Measurements from ENCODE around the gene THOP1.
A peak's percentile ranks its signal among the peaks of the same experiment; 100 is the strongest.

Gene THOP1

DNA sequence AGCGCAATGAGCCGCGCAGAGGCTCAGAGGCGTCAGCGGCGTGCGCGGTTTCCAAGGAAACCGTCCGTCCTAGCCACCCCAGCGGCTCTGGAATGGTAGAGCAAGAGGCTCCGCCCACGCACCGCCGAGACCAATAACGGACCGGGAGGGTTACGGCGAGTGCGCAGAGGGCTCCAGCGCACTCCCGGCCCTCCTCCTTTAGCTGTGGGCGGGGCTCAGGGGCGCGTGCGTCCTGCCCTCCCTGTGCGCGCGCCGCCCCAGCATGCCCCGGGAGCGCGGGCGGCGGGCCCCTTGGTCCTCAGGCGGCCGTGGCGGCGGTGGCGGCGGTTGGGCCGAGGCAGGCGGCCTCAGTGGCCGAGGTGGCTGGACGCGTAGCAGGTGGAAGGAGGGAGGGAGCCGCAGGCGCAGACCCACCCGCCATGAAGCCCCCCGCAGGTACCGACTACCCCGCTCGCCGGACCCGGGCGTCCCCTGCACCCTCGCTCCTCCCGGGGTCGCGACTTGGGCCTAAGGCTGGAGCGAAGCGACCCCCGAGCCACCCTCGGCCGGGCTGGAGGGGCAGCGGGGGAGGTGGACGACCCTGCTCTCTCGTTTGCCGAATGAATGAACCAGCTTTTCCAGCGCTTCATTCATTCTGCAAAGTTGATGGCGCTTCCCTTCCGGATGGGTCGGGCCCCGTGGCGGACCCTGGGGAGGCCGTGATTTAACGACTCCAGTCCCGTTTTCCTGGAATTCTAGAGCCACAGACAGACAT lies at the start of gene THOP1:
THOP1 (plus strand) TSS at position 260 of the 754 bp plus-strand sequence; CDS start at position 420, 160 bp downstream.
- peak; percentile 98 for DNase-seq

DNA sequence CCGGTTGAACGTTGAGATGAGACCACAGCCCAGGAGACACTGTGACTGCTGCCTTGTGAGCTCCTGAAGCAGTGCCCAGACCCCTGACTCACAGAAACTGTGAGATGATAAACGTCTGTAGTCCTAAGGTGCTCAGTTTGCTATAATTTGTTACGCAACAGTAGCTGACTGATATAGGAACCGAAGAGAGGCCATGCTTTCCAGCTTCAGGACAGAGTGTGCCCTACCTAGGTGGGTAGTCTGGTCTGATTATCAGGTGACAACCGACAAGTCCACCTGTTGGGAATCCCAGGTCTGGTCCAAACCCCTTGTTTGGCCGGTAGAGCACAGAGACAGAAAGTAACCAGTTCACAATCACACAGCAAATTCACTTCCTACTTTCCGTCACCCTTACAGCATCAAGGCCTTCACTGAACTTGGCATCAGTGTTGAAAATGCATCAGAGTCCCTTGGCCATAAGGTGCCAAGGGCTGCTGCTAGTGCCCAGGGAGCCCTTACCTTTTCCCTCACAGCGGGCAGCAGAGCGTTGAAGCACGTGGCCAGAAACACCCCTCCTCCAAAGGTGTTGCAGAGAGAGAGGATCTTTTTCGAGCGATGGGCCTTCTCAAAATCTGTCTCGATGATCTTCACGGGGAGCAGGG lies 48.6 kb upstream of the THOP1 start:
- no peak for DNase-seq

DNA sequence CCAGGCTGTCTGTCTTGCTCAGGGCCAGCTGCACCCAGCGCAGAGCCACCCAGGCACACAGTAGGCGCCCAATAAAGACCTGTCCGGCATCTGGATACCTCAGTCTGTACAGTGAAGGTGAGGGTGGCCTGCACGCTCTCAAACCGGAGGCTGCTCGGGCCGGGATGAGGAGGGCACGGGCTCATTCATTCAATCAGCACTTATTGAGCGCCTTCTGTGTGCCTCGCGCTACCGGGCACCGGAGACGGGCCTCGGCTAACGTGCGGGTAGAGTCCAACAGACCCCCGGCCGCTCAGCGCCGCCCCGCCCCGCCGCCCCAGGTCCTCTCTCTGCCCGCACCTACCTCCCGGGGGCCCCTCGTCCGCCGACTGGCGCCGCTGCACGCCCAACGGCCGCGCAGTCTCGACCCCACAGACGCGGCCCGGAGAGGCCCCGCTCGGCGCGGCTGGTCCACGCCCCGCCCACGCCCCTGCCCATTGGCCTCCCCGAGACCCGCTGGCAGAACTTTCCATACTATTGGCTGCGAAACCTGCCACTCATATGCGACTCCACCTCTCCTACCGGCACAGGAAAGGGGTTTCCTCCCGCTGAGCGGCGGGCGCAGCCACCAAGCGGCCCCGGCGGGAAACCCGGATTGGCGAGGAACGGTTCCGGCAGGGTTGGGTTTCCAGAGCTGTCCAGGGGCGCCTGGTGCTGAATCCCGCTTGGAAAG lies 45.5 kb upstream of the THOP1 start, which contains the start of gene SLC39A3:
SLC39A3 (minus strand) TSS at position 416 of the 712 bp plus-strand sequence. CDS start 2,760 bp downstream, outside the sequence.
- DNase-seq: peak; percentile 99

DNA sequence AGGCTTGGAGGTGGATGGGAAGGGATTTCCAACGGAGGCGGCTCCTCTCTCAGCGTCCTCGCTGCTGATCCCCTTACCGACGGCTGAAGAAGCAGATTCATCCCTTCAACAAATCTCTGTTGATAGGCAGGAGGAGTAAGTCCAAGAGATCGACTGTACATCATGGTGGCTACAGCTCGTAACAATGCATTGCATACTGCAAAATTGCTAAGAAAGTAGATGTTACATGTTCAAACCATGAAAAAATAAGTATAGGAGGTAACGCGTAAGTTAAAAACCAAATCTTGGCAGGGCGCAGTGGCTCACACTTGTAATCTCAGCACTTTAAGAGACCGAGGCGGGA lies 45.0 kb upstream of the THOP1 start:
- DNase-seq: no peak

DNA sequence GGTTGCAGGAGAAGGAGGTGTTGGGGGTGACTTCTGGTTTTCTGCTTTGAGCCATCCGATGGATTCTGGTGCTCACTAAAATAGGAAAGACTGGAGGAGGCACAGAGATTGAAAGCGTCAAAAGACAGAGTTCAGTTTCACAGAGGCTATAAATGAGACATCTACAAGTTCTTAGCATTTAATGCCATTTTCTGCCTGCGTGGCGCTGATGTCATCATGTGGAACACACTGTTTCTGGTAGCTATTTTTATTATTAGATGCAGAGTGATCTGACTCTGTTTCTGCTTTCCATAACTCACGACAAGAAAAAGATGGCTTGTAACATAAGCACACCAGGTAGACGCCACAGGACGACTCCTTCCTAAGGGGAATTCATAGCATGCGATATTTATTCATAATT lies 42.2 kb upstream of the THOP1 start:
- DNase-seq: no peak

DNA sequence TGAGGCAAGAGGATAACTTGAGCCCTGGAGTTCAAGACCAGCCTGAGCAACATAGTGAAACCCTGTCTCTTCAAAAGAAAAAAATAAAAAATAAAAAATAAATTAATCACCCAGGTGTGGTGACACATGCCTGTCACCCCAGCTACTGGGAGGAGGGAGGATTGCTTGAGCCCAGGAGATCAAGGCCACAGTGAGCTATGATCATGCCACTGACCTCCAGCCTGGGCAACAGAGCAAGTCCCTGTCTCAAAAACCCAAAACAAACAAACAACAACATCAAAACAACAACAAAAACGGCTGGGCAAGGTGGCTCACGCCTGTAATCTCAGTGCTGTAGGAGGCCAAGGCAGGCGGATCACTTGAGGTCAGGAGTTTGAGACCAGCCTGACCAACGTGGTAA lies 41.2 kb upstream of the THOP1 start:
- DNase-seq: no peak

DNA sequence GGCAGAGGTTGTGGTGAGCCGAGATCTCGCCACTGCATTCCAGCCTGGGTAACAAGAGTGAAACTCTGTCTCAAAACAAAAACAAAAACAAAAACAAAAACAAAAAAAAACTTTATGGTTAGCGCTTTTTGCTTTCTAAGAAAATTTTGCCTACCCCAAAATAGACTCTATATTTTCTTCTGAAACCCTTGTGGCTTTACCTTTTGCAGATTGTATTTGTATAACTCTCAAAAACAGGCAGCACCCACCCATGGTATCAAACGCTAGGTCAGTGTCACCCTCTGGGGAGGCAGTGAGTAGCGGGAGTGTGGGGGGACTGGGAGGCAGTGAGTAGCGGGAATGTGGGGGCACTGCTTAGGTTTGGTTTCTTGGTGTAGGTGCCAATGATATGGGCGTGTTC lies 38.0 kb upstream of the THOP1 start:
- no peak for DNase-seq

DNA sequence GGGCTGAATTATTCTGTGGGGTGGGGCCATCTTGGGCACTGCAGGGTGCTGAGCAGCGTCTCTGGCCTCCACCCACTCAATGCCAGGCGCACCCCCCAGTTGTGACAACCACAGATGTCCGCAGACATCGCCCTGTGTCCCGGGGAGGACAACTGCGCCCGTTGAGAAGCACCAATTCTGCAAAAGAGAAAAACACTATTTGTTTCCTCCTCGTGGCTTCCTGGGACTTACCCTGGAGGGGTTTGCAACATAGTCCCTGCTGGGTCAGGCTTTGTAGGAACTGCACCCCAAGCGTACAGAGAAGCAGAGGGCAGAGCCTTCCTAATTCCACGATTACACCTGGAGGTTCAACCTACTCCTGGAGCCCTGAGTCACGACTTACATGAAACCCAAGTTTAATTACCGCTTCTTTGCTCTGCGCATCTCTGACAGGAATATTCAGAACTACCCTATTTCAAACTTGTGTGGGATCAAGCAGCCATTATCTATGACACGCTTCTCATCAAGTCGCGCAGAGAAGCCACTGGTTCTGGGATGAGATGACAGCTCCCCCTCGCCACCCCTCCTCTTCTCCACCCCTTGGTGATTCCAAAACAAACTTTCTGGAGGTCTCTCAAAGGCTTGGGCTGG lies 34.4 kb upstream of the THOP1 start:
- DNase-seq: no peak

DNA sequence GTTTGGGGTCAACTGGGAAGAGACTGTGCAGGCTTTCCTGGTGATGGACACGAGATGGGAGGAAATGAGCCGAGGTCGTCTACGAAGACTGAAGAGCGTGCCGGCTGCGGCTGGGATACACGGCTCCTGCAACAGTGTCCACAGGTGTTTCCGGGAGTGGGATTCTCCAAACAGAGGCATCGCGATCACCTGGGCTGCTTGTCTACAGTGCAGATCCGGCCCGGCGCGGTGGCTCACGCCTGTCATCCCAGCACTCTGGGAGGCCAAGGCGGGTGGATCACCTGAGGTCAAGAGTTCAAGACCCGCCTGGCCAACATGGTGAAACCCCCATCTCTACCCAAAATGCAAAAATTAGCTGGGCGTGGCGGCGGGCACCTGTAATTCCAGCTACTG lies 33.9 kb upstream of the THOP1 start:
- DNase-seq: no peak

DNA sequence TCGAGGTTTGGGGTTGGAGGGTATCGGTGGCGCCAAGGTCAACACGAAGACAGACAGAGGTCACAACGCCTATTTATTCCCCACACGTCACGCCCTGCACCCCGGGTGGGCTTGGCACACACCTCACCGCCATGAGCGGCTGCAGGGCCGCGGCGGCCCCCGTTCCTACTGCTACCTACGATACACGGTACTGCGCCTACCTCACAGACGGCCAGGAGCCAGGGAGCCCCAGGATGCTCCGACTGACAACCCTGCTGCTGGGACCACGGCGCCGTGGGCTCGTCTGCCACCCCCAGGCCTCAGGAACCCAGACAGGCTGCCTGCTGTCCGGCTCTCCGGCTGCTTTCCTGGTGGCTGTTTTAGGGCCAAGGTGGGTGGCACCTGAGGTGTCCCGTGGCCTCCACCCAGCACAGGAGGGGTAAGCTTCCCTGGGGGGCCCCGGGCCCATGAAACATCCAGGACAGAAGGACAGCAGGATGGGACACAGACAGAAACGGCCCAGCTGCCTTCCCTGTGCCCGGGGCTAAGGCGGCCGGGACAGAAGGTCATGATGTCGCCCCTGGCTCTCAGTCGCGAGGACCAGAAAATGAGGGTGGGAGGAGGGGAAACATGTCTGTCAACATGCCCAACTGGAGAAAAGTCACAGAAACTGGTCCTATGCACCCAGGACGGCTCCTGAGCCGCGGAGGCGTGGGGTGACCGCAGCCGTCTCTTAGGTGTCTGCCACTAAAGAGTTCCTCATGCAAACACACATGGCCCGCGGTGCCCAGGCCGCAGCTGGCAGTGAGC lies 30.4 kb upstream of the THOP1 start:
- DNase-seq: no peak

DNA sequence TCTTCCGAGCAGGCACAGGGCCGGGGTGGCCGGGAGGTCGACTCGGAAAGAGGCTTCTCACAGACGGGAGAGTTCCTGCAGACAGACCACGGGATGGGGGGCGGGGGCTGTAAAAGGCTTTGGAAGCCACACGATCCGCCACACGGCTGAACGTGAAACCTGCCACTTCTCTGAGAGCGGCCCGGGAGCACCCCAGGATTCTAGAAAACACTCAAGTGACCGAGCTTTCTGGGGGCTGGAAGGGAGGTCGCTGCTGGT lies 29.9 kb upstream of the THOP1 start:
- no peak for DNase-seq

DNA sequence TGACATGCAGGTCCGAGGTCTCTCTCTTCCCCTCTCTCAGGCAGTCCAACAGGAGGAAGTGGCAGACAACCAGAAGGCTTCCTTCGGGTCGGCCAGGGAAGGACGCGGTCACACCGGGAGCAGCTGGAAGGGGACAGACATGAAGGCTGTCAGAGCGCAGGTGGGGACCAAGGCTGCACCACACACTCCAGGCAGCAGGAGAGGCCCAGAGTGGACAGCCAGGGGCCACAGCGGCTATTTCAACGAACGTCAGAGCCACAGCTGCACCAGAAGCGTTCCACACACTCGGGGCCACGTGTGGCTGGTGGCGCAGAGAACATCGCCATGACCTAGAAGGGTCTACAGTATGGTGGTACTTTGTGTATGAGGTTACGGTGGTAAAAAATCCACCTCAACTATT lies 29.5 kb upstream of the THOP1 start:
- no peak for DNase-seq

DNA sequence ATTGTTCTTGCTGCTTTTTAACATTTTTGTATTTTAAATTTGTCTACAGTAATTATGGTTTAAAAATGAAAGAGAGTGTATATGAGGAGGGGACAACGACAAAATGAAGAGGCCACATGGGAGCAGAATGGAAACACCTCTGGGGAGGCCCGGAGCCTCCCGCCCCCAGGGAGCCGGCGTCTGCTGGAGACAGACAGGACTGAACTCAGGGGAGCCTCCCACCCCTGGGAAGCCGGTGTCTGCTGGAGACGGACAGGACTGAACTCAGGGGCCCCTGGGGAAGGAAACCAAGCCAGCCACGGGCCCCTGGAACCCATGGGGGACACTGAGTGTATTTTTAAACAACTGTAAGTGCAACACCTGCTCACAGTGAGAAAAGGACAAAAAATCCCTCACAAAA lies 28.8 kb upstream of the THOP1 start:
- DNase-seq: no peak

DNA sequence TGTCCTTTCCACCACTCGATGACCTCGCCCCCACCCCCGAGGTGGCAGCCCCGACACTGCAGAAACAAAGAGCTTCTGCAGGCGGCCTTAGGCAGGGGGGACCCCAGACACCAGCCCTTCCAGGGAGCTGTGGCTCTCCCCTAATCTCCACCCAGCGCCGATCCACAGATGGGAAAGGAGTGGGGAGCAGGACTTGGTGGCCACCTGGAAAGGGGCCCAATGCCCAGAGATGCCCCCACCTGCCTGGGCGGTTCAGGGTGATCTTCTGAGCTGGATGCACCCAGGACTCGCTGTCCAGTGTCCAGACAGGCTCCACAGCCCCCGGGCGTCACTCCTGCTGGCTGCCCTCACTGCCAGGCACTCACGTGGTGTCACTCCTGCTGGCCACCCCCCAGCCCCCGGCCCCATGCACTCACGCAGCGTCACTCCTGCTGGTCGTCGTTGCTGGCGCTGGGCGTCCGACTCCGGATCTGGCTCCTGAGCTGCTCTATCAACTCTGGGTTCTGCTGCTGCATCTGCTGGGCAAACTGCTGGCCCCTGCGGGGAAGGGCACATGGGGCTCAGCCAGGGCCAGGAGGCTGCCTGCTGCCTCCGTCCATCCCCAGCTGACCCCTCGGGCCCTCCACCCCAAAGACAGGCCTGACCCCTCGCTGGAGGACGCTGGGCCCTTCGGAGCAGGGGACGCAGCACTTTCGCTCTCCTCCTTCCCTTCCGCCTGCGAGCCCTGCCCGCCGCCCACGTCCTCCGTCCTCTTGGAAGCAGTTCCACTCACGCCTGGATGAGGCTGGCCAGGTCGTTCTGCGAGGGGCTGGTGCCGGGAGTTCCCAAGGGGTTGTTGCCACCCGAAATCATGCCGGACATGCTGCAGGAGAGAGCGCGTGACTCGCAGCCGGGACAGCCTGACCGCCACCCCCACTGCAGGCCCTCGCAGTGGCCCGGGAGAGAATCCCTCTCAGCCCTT lies 28.1 kb upstream of the THOP1 start:
- DNase-seq: no peak

DNA sequence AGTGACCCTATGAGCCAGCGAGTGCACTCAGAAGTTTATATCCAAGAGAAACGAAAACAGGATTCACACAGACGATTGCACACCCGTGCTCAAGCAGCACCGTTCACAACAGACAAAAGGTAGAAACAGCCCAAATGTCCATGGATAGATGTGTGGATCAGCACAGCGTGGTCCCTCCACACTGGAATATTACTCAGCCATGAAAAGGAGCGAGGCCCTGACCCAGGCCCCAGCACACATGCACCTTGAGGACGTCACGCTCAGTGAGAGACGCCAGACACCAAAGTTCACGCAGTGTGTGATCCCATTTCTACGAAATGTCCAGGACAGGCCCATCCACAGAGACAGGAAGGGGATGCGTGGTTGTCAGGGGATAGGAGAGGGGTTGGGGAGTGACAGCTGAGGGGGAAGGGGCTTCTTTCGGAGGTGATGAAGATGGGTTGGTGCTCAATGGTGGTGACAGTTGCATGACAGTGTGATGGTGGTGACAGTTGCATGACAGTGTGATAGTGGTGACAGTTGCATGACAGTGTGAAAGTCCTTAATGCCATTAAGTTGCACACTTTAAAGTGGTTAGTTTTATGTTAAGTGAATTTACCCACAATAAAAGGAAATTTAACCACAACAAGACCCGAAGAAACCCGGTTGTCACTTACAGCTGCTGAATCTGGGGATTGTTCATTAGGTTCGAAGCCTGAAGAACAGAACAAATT lies 26.5 kb upstream of the THOP1 start:
- no peak for DNase-seq

DNA sequence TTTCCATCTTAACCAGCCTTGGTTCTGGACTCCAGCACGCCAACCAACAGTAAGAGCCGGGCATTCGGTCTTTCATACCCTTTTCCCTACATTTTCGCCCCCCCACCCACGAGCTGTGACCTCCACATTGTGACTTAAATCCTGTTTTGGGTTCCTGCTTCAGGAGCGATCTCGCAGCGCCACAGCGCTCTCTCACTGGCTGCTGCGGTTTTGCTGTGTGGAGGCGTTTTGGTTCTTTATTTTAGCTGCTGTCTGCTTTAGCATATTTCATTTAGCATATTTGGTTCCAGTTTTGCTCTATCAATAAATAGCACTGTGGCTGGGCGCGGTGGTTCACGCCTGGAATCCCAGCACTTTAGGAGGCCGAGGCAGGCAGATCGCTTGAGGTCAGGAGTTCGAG lies 25.9 kb upstream of the THOP1 start:
- no peak for DNase-seq

DNA sequence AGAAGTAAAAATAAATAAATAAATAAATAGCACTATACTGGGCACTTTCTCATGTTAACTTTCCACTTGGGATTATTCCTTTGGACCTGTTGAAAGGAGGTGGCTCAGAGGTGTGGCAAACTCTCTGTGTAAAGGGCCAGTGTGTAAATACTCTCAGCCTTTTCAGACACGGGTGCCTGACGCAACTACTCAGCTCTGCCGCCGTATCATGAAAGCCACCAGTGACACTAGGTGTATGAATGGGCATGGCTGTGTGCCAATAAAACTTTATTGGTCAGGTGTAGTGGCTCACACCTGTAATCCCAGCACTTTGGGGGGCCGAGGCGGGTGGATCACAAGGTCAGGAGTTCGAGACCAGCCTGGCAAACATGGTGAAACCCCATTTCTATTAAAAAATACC lies 25.3 kb upstream of the THOP1 start:
- no peak for DNase-seq

DNA sequence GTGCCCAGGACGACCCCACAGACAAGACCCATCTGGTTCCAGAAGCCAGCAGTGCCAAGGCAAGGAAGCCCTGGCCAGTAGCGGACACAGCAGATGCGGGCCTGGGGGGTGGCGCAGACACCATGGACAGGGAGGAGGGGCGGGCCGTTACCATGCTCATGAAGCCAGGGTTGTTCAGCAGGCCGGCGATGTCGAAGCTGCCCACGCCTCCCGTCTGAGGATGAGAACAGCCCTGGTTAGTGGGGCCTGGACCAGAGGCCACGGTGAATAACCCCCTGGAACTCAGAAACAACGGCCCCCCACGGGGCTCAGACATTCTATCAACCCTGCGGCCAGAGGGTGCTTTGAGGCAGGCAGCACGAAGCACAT lies 24.0 kb upstream of the THOP1 start:
- DNase-seq: no peak

DNA sequence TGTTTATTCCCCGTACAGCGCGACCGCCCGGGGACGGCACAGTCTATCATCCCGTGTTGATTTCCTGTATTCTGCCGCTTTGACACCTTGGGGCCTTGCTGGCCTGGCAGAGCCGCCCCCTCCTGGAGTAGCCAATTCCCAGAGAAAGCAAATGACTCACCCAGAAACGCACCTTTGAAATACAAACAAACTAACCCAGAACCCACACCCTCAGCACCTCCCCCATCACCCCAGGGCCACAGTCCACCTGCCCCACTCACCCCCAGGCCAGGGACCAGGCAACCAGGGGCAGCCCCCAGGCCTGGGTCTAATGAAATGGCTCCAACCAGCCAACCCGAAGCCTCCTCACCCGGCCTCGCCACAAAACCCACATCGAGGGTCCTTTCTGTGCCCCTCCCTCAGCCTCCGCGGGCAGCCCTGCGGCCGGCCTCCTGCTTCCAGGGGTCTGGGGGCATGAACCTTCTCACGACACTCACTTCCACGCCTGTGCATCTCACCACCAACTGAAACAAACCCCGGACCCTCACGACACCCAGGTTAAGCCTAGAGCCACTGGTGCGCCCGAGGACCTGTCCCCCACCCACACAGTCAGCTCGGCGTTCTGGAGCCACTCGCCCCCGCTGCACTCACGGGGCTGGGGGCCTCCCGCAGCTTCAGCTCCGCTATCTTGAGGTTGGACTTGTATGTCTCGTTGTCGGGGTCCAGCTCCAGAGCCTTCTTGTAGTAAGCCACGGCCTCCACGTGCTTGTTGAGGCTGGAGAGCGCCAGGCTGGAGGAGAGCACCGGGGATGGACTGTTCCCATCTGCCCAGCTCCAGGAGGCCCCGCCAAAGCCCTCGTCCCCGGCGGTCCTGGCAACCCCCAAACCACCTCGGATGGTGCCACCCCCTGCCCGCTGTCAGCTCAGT lies 23.2 kb upstream of the THOP1 start:
- no peak for DNase-seq
